Stimulated activated CD8-positive, alpha-beta memory T cell treated with anti-CD3 and anti-CD28 coated beads, Interleukin-12 subunit alpha, Interleukin-12 subunit beta, amount 100 ng/mL, for 1 hour (primary cell): ENCODE results near the gene SYT17.

Experiments
- DNase-seq: peaks from one replicate; pipeline ENCODE4 v3.0.0-alpha.2; 2020; ENCODE audit warnings: low read depth

SYT17 gene

GRCh38 chr16:19223235-19224170, 55.5 kb downstream of the SYT17 start:
- DNase-seq = no peak

- DNase-seq = no peak
Measured at GRCh38 chr16:19225651-19226050, 57.6 kb downstream of the SYT17 start.

- DNase-seq = no peak
Measured at GRCh38 chr16:19227643-19228042, 59.6 kb downstream of the SYT17 start.

- DNase-seq = no peak
Measured at GRCh38 chr16:19228052-19228451, 60.0 kb downstream of the SYT17 start.

- DNase-seq = no peak
Measured at GRCh38 chr16:19228575-19228974, 60.5 kb downstream of the SYT17 start.

GRCh38 chr16:19230575-19230974, 62.5 kb downstream of the SYT17 start:
- no peak for DNase-seq

- DNase-seq = no peak
Measured at GRCh38 chr16:19231881-19232280, 63.8 kb downstream of the SYT17 start.

GRCh38 chr16:19232988-19233387, 64.9 kb downstream of the SYT17 start:
- no peak for DNase-seq

- no peak for DNase-seq
Measured at GRCh38 chr16:19235478-19235877, 67.4 kb downstream of the SYT17 start.

- DNase-seq = no peak
Measured at GRCh38 chr16:19235886-19236285, 67.8 kb downstream of the SYT17 start.

GRCh38 chr16:19236561-19237209, 68.6 kb downstream of the SYT17 start:
- DNase-seq = no peak

- DNase-seq = no peak
Measured at GRCh38 chr16:19238406-19238805, 70.4 kb downstream of the SYT17 start.

- DNase-seq = no peak
Measured at GRCh38 chr16:19239511-19240155, 71.6 kb downstream of the SYT17 start.

GRCh38 chr16:19240494-19240893, 72.5 kb downstream of the SYT17 start:
- no peak for DNase-seq

- DNase-seq = no peak
Measured at GRCh38 chr16:19241512-19241911, 73.5 kb downstream of the SYT17 start.

GRCh38 chr16:19242186-19242585, 74.1 kb downstream of the SYT17 start:
- DNase-seq = no peak

- DNase-seq = no peak
Measured at GRCh38 chr16:19242987-19243575, 75.0 kb downstream of the SYT17 start.

- no peak for DNase-seq
Measured at GRCh38 chr16:19245326-19245925, 77.4 kb downstream of the SYT17 start.

- no peak for DNase-seq
Measured at GRCh38 chr16:19252904-19253303, 84.9 kb downstream of the SYT17 start.

- no peak for DNase-seq
Measured at GRCh38 chr16:19254611-19255010, 86.6 kb downstream of the SYT17 start.

- no peak for DNase-seq
Measured at GRCh38 chr16:19264123-19264673, 96.2 kb downstream of the SYT17 start.
